HEK293T (cell line): ENCODE results near the gene TRAM2.

ENCODE experiments used
- CTCF ChIA-PET: fragments of 350-600 bp; formaldehyde crosslinking; extraction: SDS; loops from one replicate; lab custom pipeline; 2021; ENCODE audit warnings: antibody characterized with exemption, inconsistent platforms; lab: Yijun Ruan, JAX
- POLR2A ChIA-PET: fragments of 350-600 bp; formaldehyde crosslinking; extraction: SDS; loops from one replicate; lab custom pipeline; 2020; ENCODE audit warnings: antibody characterized with exemption, inconsistent platforms; lab: Yijun Ruan, JAX
- DNase-seq: peaks from one replicate; pipeline ENCODE4 v3.0.0; 2012; ENCODE audit warnings: mixed read lengths; ENCODE audit errors: extremely low spot score
- ARNT ChIP-seq: fragments of 450-650 bp; IDR thresholded peaks from 2 replicates; pipeline ENCODE4 v1.6.1; 2017; ENCODE audit warnings: mild to moderate bottlenecking
- BHLHE40 ChIP-seq: fragments of 450-650 bp; IDR thresholded peaks from 2 replicates; pipeline ENCODE4 v1.6.1; 2016; ENCODE audit warnings: mild to moderate bottlenecking, moderate library complexity, borderline replicate concordance
- CTBP1 ChIP-seq: fragments of 450-650 bp; IDR thresholded peaks from 2 replicates; pipeline ENCODE4 v1.6.1; 2016; ENCODE audit warnings: borderline replicate concordance
- ELF4 ChIP-seq: fragments of 450-650 bp; IDR thresholded peaks from 2 replicates; pipeline ENCODE4 v1.6.1; 2017; ENCODE audit warnings: antibody characterized with exemption
- FOXA1 ChIP-seq: fragments of 450-650 bp; IDR thresholded peaks from 2 replicates; pipeline ENCODE4 v1.6.1; 2016; ENCODE audit warnings: mild to moderate bottlenecking
- FOXK2 ChIP-seq: fragments of 450-650 bp; IDR thresholded peaks from 2 replicates; pipeline ENCODE4 v1.6.1; 2016; ENCODE audit warnings: mild to moderate bottlenecking
- FOXM1 ChIP-seq: fragments of 450-650 bp; IDR thresholded peaks from 2 replicates; pipeline ENCODE4 v1.6.1; 2017; ENCODE audit warnings: mild to moderate bottlenecking, borderline replicate concordance
- HDGF ChIP-seq: fragments of 450-650 bp; IDR thresholded peaks from 2 replicates; pipeline ENCODE4 v1.6.1; 2017; ENCODE audit warnings: antibody characterized with exemption, borderline replicate concordance
- L3MBTL2 ChIP-seq: fragments of 450-650 bp; conservative IDR thresholded peaks from 2 replicates; pipeline ENCODE4 v1.6.1; 2016; ENCODE audit warnings: mild to moderate bottlenecking
- LEF1 ChIP-seq: fragments of 450-650 bp; IDR thresholded peaks from 2 replicates; pipeline ENCODE4 v1.6.1; 2017; ENCODE audit warnings: mild to moderate bottlenecking, borderline replicate concordance
- NFRKB ChIP-seq: fragments of 450-650 bp; IDR thresholded peaks from 2 replicates; pipeline ENCODE4 v1.6.1; 2016; ENCODE audit warnings: mild to moderate bottlenecking, moderate library complexity
- SP1 ChIP-seq: fragments of 450-650 bp; IDR thresholded peaks from 2 replicates; pipeline ENCODE4 v1.6.1; 2017
- SUZ12 ChIP-seq: fragments of 450-650 bp; IDR thresholded peaks from 2 replicates; pipeline ENCODE4 v1.6.1; 2016; ENCODE audit warnings: mild to moderate bottlenecking
- TARDBP ChIP-seq: fragments of 450-650 bp; IDR thresholded peaks from 2 replicates; pipeline ENCODE4 v1.6.1; 2016
- ZNF384 ChIP-seq: fragments of 450-650 bp; IDR thresholded peaks from 2 replicates; pipeline ENCODE4 v1.6.1; 2016
- TF ChIP-seq, protein P1 (sequence below): fragments of 450-650 bp; IDR thresholded peaks from 2 replicates; pipeline ENCODE4 v1.6.1; 2016

The TRAM2 gene

GRCh38 chr6:52543262-52543661, 33.6 kb downstream of the TRAM2 start:
- TF ChIP-seq L3MBTL2 (no peak), HDGF (no peak), TARDBP (no peak), SP1 (no peak)
- TF ChIP-seq, protein P1, sequence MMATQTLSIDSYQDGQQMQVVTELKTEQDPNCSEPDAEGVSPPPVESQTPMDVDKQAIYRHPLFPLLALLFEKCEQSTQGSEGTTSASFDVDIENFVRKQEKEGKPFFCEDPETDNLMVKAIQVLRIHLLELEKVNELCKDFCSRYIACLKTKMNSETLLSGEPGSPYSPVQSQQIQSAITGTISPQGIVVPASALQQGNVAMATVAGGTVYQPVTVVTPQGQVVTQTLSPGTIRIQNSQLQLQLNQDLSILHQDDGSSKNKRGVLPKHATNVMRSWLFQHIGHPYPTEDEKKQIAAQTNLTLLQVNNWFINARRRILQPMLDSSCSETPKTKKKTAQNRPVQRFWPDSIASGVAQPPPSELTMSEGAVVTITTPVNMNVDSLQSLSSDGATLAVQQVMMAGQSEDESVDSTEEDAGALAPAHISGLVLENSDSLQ, result no peak
- no peak for DNase-seq
- POLR2A ChIA-PET, result no interaction called here
- CTCF ChIA-PET, result no interaction called here

DNA sequence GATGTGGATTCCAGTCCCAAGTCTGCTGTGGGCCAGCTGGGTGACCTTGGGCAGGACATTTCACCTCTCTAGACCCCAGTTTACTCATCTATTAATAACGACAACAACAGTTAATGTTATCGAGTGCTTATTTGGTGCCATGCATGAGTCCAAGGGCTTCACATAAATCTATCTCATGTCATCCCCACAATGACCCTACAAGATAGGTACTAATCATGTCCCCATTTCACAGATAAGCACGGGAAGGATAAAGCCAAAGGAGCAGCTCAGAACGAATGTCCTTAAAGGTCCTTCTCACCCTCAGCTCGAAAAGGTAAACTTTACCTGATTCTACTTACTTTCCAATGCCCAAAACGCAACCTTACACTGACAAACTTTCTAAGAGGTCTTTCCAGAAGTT, 35.7 kb downstream of the TRAM2 start:
- DNase-seq, result no peak
- POLR2A ChIA-PET, result no interaction called here
- TF ChIP-seq SP1 (no peak), FOXM1 (no peak), CTBP1 (no peak), ELF4 (no peak), FOXK2 (no peak), FOXA1 (no peak), NFRKB (no peak), HDGF (no peak), TARDBP (no peak), LEF1 (no peak), ZNF384 (no peak), ARNT (no peak), BHLHE40 (no peak)
- CTCF ChIA-PET, result no interaction called here

DNA sequence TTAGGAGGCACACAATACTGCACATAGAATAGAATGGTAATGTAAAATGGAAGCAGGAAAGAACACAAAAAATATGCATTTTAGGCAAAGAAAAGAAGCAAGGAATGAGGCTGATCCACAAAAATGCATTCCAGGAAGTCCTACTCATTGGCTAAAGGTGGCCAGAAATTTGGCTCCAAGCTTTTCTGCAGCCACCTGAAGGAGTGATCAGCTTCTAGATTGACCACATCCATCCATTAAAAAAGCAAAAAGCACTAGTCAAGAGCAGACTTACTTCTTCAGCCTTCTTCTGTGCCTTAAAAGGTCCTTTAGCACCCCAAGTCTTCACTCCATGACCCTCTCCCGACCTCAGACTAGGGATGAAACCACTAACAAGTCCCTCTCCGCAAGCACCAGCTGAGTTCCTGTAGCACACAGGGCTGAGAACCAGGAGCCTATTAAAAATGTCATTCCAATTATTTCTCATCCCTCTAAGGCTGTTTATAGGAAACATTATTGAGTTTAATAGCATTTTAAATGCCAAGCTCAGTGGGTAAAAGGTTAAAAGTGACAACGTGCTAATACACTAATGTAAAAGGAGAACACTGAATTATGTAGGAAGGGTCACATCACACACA, 36.5 kb downstream of the TRAM2 start:
- POLR2A ChIA-PET, result no interaction called here

DNA sequence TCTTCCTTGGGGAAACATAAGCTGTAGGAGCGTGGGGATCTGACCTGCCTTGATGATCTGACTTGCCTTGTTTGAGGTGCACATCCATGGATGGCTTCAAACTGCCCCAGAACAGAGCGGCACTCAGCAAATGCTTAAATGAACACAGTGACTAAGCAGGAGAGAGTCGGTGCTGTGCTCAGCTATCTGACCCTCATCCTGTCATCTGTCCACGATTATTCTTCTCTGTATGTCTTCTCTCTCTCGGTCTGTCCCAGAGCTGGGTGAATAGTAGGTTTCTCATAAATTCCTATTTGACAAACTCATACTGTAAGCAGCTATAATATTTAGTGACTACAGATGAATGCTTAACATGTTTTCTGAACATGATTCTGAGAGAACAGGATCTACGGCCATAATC, 37.3 kb downstream of the TRAM2 start:
- TF ChIP-seq L3MBTL2 (no peak), FOXK2 (no peak), NFRKB (no peak), TARDBP (no peak), ZNF384 (no peak), FOXM1 (no peak), BHLHE40 (no peak), LEF1 (no peak), HDGF (no peak), ELF4 (no peak), ARNT (no peak), SP1 (no peak), CTBP1 (no peak)
- CTCF ChIA-PET, result no interaction called here
- POLR2A ChIA-PET, result no interaction called here
- no peak for DNase-seq

More for the DNA sequence above, 36.5 kb downstream of the TRAM2 start:
- TF ChIP-seq BHLHE40 (no peak), HDGF (no peak), ZNF384 (no peak), FOXA1 (no peak), ELF4 (no peak), LEF1 (no peak), NFRKB (no peak), FOXK2 (no peak), SP1 (no peak), L3MBTL2 (no peak), ARNT (no peak), SUZ12 (no peak), CTBP1 (no peak), TARDBP (no peak), FOXM1 (no peak)
- TF ChIP-seq, protein P1, result no peak
- no peak for DNase-seq
- CTCF ChIA-PET, result no interaction called here

DNA sequence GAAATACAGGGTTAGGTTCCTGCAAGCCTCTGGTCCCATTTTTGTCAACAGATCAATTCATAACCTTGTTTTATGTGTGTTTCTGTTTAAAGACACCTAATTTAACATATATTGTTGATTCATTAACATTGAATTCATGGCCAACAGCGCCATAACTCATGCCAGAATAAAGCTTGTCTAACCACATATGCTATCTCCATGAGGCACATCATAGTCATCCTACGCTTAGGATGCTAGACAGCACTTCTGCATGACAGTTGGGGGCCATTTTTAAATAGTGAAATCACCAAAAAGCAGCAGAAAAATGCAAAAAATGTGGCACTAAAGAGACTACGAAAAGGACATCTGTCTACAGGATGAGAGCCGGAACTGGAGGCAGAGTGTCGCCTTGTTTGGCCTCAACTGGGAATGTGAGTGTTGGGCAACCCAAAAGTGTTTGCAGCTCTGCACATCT, 37.9 kb downstream of the TRAM2 start:
- TF ChIP-seq, protein P1, result no peak
- TF ChIP-seq SP1 (no peak), LEF1 (no peak), ZNF384 (no peak), TARDBP (no peak), CTBP1 (no peak), FOXK2 (no peak), FOXA1 (no peak), ELF4 (no peak), NFRKB (no peak), BHLHE40 (no peak), L3MBTL2 (no peak)
- ChIA-PET CTCF (no interaction called here), POLR2A (no interaction called here)
- no peak for DNase-seq

- DNase-seq, result no peak
- TF ChIP-seq NFRKB (no peak), ZNF384 (no peak), ARNT (no peak), HDGF (no peak), TARDBP (no peak), L3MBTL2 (no peak), CTBP1 (no peak), FOXA1 (no peak), ELF4 (no peak), FOXK2 (no peak), BHLHE40 (no peak), FOXM1 (no peak)
- TF ChIP-seq, protein P1, result no peak
- POLR2A ChIA-PET, result no interaction called here
- CTCF ChIA-PET, result no interaction called here
Observed at GRCh38 chr6:52538252-52538900, 38.5 kb downstream of the TRAM2 start.
